Measurements from ENCODE around the gene FBH1.

- TF ChIP-seq POLR2A (IDR thresholded peaks at IDR 0.05; ENCODE audit: low read length) (no peak), GATA1 (IDR thresholded peaks at IDR 0.05; ENCODE audit: low read depth, low read length) (no peak)
These were observed 52.4 kb downstream of the FBH1 start for GRCh38 chr10:5942474-5942873.

Measured in erythroblast (primary cell).